Immature natural killer cell (primary cell): ENCODE results near the gene TEX13B. TPM values are rescaled to one million over a fixed set of nuclear protein-coding genes. Genes with fewer than 3 reads are reported as not detected.

ENCODE experiments used
- polyA plus RNA-seq, 3 donors: library from polyadenylated mRNA; unstranded; fragments of 300-500 nt; fragmentation: Illumina TruSeq; gene quantifications; one replicate each; pipeline ENCODE4 v1.2.3, GENCODE V29; 2021

Gene TEX13B
- polyA plus RNA-seq, 3 donors from 2014 or later, result not detected

Other genes with a start within 250 kb of the TEX13B start
- gene TSC22D3, start 206.6 kb downstream of the TEX13B start, polyA plus RNA-seq, result 100 to 1,000 TPM; 496 to 775 (median 681) TPM
- gene NCBP2L, start 204.6 kb downstream of the TEX13B start, polyA plus RNA-seq, result not detected
- 1 to 10 TPM in 2 of 3 donors, under 1 TPM in 1; 0.77 to 2.6 (median 2.1) TPM for gene MID2, start 156.5 kb downstream of the TEX13B start, polyA plus RNA-seq
- gene VSIG1, start 62.7 kb upstream of the TEX13B start, polyA plus RNA-seq, result under 1 TPM in 1 of 3 donors, not detected in 2; 0.15 TPM
- gene PSMD10, start 109.2 kb upstream of the TEX13B start, polyA plus RNA-seq, result 100 to 1,000 TPM in 1 of 3 donors, 10 to 100 TPM in 2; 62.8 to 125 (median 82.2) TPM
- 10 to 100 TPM; 19.4 to 43.2 (median 27.9) TPM for gene ATG4A, start 109.4 kb upstream of the TEX13B start, polyA plus RNA-seq